ENCODE results near the gene MAMSTR.
"Not testable (repeated sequence)": the region's sequence is repeated elsewhere in the genome, so short reads cannot be mapped to it uniquely, and the experiment has no call there.

Gene MAMSTR

DNA sequence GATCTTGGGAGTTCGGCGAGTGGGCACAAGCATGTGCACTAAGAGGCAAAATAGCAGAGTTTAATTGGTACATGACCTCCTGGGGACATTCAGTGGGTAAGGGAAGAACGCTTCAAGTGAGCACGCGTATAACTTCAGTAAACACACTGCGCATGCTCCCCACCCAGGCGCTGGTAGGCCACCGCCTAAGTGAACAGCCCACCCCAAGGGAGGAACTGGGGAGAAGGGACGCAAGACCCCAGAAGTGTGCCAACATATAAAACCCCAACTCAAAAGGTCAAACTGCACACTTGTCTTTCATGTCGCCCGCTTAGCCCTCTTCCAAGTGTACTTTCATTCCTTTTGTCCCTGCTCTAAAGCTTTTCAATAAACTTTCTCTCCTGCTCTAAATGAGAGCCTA lies 36.2 kb downstream of the MAMSTR start:
- peak; percentile 86 for DNase-seq

GRCh38 chr19:48681127-48681470 lies 38.4 kb downstream of the MAMSTR start:
- DNase-seq = no peak

GRCh38 chr19:48680436-48681126 lies 38.9 kb downstream of the MAMSTR start:
- no peak for DNase-seq

GRCh38 chr19:48680006-48680405 lies 39.5 kb downstream of the MAMSTR start:
- DNase-seq = not testable (repeated sequence)

- DNase-seq = no peak
Measured at GRCh38 chr19:48678201-48678600, 41.3 kb downstream of the MAMSTR start.

GRCh38 chr19:48676887-48677286 lies 42.6 kb downstream of the MAMSTR start:
- DNase-seq = no peak

GRCh38 chr19:48676487-48676886 lies 43.0 kb downstream of the MAMSTR start:
- no peak for DNase-seq

DNA sequence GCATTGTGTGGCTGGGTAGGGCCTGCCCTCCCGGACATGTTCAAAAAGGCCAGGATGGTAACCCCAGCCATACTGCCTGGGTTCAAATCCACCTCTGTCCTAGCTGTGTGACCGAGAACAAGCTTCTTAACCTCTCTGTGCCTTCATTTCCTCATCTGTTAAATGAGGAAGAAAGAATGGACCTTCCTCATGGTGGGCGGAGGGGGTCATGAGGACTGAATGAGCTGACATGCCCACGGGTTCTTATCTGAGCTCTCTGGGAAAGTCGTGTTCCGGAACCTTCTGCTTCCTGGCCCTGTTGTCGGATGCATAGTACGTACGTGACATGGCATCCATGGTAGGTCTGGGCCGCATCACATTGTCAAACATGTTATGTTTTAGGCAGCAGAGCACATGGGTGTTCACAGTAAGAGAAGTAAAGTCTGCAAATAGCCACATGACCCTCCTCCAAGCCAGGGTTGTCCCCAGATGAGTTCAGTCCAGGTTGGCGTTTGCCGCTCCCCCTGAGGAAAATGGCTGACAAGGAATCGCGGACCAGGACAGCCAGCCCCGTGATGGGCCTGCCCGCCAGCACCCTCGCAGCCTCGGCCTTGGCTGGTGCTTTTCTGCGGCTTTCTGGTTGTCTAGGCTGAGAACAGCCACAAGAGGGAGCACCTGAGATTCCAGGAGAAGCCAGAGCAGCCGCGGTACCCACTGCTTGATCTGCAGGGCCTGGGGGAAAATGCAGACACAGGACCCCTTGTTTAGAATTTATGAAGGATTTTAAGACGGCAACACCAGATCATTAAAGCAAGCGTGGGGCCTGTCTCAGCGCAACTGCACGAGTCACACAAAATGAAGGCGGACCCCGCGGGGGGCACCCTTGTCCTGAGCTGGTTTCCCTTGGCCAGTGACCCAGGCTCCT lies 44.4 kb downstream of the MAMSTR start:
- peak; percentile 89 for DNase-seq

DNA sequence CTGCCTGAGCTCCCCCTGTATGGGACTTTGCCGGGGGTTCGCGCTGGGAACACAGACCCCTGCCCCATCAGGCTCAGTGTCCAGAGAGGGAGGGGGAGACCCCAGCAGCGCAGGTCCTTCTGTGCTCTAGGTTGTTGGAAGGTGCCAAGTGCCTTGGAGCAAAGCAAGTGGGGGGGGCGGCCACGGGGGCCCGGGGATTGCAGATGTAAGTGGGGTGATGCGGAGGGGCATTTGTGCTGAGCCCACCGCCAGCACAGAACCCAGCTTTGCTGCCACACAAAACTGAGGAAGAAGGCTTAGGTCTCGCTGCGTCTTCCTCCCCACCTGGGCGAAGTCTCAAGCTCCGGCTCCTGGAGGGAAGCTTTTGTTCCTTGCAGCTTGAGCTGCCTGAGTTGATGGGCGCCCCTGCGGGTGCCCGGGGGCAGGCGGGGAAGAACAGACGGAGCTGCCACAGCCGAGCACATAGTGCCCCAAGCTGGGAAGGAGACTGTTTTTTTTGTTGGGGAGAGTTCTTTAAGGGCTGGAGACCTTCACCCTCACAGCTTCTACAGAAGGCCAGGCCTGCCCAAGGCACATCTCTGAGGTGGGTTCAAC lies 45.2 kb downstream of the MAMSTR start:
- DNase-seq = no peak

DNA sequence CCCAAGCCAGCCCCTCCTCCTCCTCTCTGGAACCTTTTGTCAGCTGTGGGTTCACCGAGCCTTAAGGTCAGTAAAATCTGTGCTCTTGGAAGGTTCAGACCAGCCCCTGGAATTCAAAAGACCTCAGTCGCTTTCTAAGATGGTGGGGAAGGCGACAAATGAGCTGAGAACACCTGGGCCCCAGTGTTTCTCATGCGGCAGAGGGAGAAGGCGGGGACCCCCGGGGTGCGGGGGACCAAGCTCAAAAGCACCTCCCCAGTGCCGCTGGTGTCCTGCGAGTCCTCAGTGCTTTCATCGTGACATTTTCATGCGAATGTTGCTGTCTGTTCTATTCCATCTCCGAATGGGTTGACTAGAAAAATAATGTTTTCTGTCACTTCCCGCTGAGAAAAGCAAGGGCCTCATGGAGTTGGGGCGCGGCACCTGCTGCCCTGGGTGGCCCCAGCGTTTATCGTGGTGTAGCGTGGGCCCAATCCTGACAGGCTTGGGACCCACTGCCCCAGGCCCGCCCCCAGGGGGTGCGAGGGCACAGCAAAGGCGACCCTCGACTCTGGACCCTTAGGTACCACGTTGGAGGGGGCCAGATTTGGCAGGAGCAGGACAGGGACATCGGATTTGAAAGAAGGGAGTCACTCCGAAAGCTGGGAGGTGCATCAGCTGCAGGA lies 46.0 kb downstream of the MAMSTR start:
- DNase-seq = no peak

GRCh38 chr19:48672994-48673393 lies 46.5 kb downstream of the MAMSTR start, which contains the start of gene NTN5:
NTN5 (minus strand) TSS chr19:48673017; CDS start chr19:48670986, 2,031 bp downstream.
- no peak for DNase-seq

DNA sequence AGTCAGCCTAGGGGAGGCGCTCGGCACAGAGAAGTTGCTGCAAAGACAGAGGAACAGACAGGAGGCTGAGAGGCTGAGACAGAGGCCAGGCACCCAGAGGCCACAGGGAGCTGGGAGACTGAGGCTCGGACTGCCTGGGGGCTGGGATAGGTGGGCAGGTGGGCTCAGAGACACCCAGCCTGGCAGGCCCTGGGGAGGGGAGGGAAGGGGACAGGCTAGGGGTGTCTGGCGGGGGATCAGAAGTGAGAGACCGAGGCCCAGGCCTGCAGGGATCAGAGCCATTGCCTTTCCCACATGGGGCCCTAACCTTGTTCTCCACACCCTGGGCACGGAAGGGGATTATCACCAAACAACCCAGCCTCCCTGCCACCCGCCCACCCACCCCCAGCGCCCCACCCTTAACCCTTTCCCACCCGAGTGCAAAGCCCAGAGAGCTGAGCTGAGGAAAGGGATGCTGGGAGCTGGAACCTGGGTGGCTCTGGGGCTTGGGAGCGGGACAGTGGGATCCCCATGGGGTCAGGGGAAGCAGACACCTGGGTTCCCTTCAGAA lies 48.0 kb downstream of the MAMSTR start:
- DNase-seq = no peak

GRCh38 chr19:48670699-48671445 lies 48.7 kb downstream of the MAMSTR start:
- DNase-seq = no peak

- no peak for DNase-seq
Measured at GRCh38 chr19:48669903-48670668, 49.4 kb downstream of the MAMSTR start.

DNA sequence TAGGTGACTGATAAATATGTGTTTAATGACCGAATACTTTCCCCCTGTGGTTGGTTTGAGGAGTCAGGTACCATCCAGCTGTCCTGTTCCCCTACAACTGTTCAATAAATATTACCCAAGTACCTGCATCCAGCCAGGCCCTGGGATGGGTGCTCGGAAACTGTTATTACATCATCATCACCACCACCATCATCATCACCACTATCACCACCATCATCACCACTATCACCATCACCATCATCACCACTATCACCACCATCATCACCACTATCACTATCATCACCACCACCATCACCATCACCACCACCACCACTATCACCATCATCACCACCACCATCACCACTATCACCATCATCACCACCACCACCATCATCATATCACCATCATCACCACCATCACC lies 50.8 kb downstream of the MAMSTR start:
- DNase-seq = no peak

DNA sequence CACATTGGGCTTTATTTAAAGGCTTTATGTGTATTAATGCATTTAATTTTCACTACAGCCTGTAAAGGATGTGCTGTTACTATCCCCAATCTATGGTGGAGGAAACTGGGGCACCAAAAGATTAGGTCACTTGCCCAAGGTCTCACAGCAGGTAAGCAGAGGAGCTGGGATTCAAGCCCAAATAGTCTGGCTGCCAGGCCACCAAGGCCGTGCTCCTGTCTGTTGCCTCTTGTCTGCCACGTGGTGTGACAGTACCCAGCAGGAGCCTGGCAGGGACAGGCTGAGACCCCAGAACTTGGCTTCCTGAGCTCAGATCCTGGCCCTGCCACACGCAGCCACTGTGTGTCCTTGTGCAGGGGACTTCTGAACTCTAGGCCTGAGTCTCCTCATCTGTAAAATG lies 51.2 kb downstream of the MAMSTR start:
- DNase-seq = no peak

GRCh38 chr19:48665786-48666185 lies 53.7 kb downstream of the MAMSTR start:
- DNase-seq = no peak

- no peak for DNase-seq
Measured at GRCh38 chr19:48664476-48664875, 55.0 kb downstream of the MAMSTR start.

GRCh38 chr19:48663667-48664066 lies 55.9 kb downstream of the MAMSTR start:
- no peak for DNase-seq

Measured in midbrain (tissue), 1 donor.